Measurements from ENCODE around the gene GKN2. TPM values are rescaled to one million over a fixed set of nuclear protein-coding genes. Genes with fewer than 3 reads are reported as not detected.

GKN2 gene
- total and polyA plus RNA-seq, 8 donors: 0.07 to 1.6 TPM; not detected in 6

DNA sequence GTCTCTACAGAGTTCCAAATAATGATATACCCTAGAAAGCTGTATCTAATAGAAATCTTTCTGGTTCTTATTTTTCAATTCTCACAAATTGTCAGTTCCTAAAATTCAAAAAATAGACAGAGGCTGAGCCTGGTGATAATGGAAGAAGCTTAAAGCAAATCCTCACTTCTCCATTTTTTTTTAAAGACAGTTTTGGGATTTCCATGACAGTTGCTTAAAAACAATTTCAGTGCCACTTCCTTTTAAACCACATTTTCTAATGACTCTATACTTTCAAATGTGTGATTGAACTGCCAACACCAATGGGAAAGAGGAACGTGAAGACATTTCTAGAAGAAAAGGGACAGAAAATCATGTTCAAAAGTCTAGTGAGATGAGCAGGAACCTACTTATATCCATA, 4.0 kb downstream of the GKN2 start:
- WGBS, 2 donors: 43 to 58% methylated on average over 1 of the region's 1 CpG
- Histone ChIP-seq H3K9me3 (no peaks in the 10 kb centered on the region), H3K27me3 (no peaks in the 10 kb centered on the region), H3K36me3 (no peaks in the 10 kb centered on the region), H3K4me3 (no peak overlapping the region), H3K27ac (no peak overlapping the region), H3K4me1 (no peaks in the 10 kb centered on the region)
- no peak for DNase-seq
- intact Hi-C loops (cut with DNase I): no loop called here
- TF ChIP-seq, protein P1, sequence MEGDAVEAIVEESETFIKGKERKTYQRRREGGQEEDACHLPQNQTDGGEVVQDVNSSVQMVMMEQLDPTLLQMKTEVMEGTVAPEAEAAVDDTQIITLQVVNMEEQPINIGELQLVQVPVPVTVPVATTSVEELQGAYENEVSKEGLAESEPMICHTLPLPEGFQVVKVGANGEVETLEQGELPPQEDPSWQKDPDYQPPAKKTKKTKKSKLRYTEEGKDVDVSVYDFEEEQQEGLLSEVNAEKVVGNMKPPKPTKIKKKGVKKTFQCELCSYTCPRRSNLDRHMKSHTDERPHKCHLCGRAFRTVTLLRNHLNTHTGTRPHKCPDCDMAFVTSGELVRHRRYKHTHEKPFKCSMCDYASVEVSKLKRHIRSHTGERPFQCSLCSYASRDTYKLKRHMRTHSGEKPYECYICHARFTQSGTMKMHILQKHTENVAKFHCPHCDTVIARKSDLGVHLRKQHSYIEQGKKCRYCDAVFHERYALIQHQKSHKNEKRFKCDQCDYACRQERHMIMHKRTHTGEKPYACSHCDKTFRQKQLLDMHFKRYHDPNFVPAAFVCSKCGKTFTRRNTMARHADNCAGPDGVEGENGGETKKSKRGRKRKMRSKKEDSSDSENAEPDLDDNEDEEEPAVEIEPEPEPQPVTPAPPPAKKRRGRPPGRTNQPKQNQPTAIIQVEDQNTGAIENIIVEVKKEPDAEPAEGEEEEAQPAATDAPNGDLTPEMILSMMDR (IDR thresholded peaks at IDR 0.05): no peak
- ATAC-seq: no peak
- FAIRE-seq: no peak

DNA sequence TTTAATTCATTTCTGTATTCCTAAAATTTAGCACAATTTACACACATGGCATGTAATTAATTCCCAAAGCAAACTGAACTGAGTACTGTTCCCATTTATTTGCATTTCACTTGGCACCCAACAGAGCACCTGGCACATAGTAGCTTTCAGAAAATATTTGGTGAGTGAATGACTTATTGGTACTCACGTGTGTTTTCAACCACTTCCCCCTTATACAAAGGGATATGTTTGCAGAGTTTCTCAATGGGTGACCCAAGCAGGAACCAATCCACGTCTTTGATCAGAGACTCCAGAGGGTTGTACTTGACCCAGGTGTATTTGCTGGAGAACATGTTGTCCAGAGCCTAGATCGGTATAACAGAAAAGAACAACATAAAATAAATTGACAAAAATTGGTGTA, 6.6 kb downstream of the GKN2 start:
- H3K4me1 ChIP-seq: no peaks in the 10 kb centered on the region
- no peaks in the 10 kb centered on the region for H3K36me3 ChIP-seq
- intact Hi-C loops (cut with DNase I): no loop called here
- H3K9me3 ChIP-seq: no peaks in the 10 kb centered on the region
- ATAC-seq (peak; percentile 37 to 62 (median 46)), DNase-seq (no peak), FAIRE-seq (no peak)
- 33 to 34% methylated on average over 3 of the region's 3 CpGs for WGBS, 2 donors
- H3K27me3 ChIP-seq: no peaks in the 10 kb centered on the region
- H3K27ac ChIP-seq: no peak overlapping the region
- no peak overlapping the region for H3K4me3 ChIP-seq
- TF ChIP-seq, protein P1 (IDR thresholded peaks at IDR 0.05): no peak

DNA sequence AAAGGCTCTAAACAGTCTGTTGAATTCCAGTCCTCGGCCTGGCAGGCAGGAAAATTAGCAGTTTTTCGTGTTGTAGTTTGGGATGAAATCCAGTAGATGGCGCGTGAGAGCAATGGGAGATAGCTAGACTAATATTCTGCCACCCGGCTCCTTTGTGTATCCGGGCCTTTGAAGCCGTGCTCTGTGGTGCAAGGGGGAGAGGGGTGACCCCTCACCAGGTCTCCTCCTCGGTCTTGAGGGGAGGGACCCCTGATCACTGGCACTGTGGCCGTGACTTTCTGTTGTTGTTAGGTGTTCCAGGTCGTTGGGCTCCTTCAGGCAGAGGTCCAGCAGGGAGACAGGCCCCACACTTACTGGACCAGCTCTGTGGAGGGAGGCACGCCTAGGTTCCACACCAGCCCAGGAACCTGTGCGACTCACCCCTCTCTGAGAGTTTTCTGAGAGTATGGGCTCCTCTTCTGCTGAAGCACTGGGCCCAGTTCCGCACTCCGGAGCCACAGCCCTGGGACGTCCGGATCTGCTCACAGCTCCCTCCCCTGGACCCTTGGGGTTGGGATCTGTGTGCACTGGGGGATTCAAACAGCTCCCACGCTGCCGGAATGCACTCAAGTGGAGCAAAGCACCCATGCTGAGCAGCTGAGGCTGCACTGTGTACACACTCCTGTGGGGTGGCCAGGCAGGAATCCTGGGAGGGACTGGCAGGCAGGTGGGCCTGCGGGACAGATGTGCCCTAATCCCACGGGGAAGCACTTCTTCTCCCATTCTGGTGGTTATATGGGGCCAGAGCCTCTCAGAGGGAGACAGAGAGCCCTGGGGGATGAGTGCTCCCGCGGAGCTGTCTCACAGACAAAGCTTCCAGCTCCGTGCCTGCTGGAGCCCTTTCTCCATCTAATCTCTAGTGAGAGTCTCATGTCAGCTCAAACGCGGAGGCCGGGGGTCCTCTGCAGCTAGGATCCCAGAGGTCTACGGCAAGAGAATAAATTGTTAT, 8.8 kb downstream of the GKN2 start:
- ATAC-seq (peak; percentile 71 to 95 (median 88)), FAIRE-seq (peak; percentile 60), DNase-seq (peak in 5 of 6 donors; percentile 30 to 68 (median 33))
- Histone ChIP-seq H3K9me3 (no peaks in the 10 kb centered on the region), H3K27ac (no peak overlapping the region), H3K36me3 (no peaks in the 10 kb centered on the region), H3K4me1 (no peaks in the 10 kb centered on the region), H3K4me3 (no peak overlapping the region), H3K27me3 (no peaks in the 10 kb centered on the region)
- WGBS, 2 donors: 34 to 36% methylated on average over 27 of the region's 27 CpGs
- intact Hi-C loops (cut with DNase I): no loop called here
- TF ChIP-seq, protein P1 (IDR thresholded peaks at IDR 0.05): peak; percentile 66 to 82 (median 74)

DNA sequence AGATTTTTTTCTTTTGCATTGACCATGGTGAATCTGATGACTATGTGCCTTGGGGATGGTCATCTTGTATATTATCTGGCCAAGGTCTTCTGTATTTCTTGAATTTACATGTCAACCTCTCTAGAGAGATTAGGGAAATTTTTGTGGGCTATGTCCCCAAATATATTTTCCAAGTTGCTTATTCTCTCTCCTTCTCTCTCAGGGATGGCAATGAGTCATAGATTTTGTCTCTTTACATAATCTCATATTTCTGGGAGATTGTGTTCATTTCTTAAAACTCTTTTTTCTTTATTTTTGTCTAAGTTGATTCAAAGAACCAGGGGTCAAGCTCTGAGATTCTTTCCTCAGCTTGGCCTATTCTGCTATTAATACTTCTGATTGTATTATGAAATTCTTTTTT, 9.9 kb downstream of the GKN2 start:
- no peak for FAIRE-seq
- no peak for ATAC-seq
- no peak overlapping the region for H3K4me3 ChIP-seq
- no peaks in the 10 kb centered on the region for H3K9me3 ChIP-seq
- H3K27ac ChIP-seq: no peak overlapping the region
- TF ChIP-seq, protein P1 (IDR thresholded peaks at IDR 0.05): no peak
- no peaks in the 10 kb centered on the region for H3K27me3 ChIP-seq
- intact Hi-C loops (cut with DNase I): no loop called here
- no peaks in the 10 kb centered on the region for H3K4me1 ChIP-seq
- no peak for DNase-seq
- no peaks in the 10 kb centered on the region for H3K36me3 ChIP-seq

DNA sequence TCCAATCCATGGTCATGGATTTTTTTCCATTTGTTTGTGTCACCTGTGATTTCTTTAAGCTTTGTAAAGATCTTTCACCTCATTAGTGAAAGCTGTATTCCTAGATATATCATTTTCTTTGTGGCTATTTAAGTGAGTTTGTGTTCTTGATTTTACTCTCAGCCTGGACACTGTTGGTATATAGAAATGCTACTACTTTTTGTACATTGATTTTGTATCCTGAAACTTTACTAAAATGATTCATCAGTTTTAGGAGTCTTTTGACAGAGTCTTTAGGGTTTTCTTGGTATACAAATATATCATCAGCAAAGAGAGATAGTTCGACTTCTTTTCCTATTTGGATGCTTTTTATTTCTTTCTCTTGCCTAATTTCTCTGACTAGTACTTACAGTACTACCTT, 12.3 kb downstream of the GKN2 start:
- Histone ChIP-seq H3K4me3 (no peak overlapping the region), H3K27me3 (no peaks in the 10 kb centered on the region), H3K36me3 (no peaks in the 10 kb centered on the region), H3K9me3 (no peaks in the 10 kb centered on the region), H3K4me1 (no peaks in the 10 kb centered on the region), H3K27ac (no peak overlapping the region)
- TF ChIP-seq, protein P1 (IDR thresholded peaks at IDR 0.05): no peak
- ATAC-seq: no peak
- intact Hi-C loops (cut with DNase I): no loop called here
- DNase-seq: no peak
- 75 to 93% methylated on average over 1 of the region's 1 CpG for WGBS, 2 donors
- FAIRE-seq: no peak
